Astrocyte of the cerebellum (primary cell): ENCODE results near the gene ZNF594.
"Not testable (repeated sequence)": the region's sequence is repeated elsewhere in the genome, so short reads cannot be mapped to it uniquely, and the experiment has no call there.

ENCODE experiments used
- DNase-seq: peaks from one replicate; pipeline ENCODE4 v3.0.0-alpha.2; 2011; ENCODE audit warnings: low read depth
- H3K4me3 ChIP-seq: 2 replicates; pipeline ENCODE4 v1.5.1; 2011; ENCODE audit warnings: mild to moderate bottlenecking, low read depth, low read length, moderate library complexity
- in situ Hi-C: cut with HindIII; loops from 2 replicates; pipeline ENCODE4 v1.10.0; 2017; ENCODE audit warnings: low sequenced_read_pairs
- TF ChIP-seq, protein P1 (sequence below): IDR thresholded peaks from 2 replicates; pipeline ENCODE4 v1.5.1; 2012; ENCODE audit warnings: low read length, low read depth, moderate library complexity, mild to moderate bottlenecking; ENCODE audit errors: missing control alignments

The ZNF594 gene

DNA sequence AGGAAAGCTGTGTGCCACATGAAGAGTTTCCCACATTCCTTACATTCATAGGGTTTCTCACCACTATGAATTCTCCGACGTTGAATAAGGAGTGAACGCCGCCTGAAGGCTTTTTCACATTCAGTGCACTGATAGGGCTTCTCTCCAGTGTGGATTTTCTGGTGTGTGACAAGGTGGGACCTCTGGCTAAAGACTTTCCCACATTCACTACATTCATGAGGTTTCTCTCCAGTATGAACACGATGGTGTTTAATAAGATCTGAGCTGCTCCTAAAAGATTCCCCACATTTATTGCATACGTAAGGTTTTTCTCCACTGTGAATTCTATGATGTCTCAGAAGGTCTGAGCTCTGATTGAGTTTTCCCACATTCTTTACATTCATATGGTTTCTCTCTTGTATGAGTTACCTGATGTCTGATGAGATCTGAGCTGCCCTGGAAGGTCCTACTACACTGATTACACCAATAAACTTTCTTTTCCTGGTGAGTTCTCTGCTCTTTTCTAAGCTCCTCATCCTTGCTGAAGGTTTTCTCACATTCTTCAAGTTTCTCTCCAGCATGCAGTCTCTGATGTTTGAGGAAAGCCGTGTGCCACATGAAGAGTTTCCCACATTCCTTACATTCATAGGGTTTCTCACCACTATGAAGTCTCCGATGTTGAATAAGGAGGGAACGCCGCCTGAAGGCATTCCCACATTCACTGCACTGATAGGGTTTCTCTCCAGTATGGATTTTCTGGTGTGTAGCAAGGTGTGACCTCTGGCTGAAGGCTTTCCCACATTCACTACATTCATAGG lies 10.0 kb downstream of the ZNF594 start:
- no peak overlapping the region for H3K4me3 ChIP-seq
- no peak for DNase-seq
- TF ChIP-seq, protein P1, sequence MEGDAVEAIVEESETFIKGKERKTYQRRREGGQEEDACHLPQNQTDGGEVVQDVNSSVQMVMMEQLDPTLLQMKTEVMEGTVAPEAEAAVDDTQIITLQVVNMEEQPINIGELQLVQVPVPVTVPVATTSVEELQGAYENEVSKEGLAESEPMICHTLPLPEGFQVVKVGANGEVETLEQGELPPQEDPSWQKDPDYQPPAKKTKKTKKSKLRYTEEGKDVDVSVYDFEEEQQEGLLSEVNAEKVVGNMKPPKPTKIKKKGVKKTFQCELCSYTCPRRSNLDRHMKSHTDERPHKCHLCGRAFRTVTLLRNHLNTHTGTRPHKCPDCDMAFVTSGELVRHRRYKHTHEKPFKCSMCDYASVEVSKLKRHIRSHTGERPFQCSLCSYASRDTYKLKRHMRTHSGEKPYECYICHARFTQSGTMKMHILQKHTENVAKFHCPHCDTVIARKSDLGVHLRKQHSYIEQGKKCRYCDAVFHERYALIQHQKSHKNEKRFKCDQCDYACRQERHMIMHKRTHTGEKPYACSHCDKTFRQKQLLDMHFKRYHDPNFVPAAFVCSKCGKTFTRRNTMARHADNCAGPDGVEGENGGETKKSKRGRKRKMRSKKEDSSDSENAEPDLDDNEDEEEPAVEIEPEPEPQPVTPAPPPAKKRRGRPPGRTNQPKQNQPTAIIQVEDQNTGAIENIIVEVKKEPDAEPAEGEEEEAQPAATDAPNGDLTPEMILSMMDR = no peak
- in situ Hi-C loops = no loop called here

DNA sequence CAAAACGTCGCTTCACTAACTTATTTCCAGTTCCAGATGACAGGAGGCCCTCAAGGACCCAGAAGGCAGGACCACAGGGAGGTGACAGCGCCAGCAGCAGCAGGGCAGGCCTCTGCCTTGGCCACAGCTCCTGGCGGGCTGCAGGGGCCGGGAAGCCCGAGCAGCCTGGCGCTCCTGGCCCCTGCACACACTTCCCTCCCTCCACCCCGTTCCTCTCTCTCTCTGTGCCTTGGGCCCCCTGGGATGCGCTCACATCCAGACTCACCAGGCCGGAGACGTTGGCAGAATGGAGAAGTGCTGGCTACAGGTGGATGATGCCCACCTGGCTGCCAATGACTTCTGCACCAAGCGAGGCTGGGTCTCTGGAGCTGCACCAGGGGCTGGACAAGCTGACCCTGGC lies 12.7 kb downstream of the ZNF594 start:
- TF ChIP-seq, protein P1 = no peak
- H3K4me3 ChIP-seq = no peak overlapping the region
- DNase-seq = no peak
- in situ Hi-C loops = no loop called here

GRCh38 chr17:5175027-5175426 lies 16.6 kb downstream of the ZNF594 start:
- H3K4me3 ChIP-seq, in situ Hi-C loops, DNase-seq: not testable (repeated sequence)

- DNase-seq, H3K4me3 ChIP-seq, in situ Hi-C loops: not testable (repeated sequence)
Measured at GRCh38 chr17:5165791-5166564, 25.7 kb downstream of the ZNF594 start.

GRCh38 chr17:5164436-5164835 lies 27.2 kb downstream of the ZNF594 start:
- no peak overlapping the region for H3K4me3 ChIP-seq
- in situ Hi-C loops = no loop called here
- DNase-seq = no peak
- TF ChIP-seq, protein P1 = no peak

GRCh38 chr17:5161793-5162192 lies 29.9 kb downstream of the ZNF594 start:
- H3K4me3 ChIP-seq, in situ Hi-C loops, DNase-seq: not testable (repeated sequence)

DNA sequence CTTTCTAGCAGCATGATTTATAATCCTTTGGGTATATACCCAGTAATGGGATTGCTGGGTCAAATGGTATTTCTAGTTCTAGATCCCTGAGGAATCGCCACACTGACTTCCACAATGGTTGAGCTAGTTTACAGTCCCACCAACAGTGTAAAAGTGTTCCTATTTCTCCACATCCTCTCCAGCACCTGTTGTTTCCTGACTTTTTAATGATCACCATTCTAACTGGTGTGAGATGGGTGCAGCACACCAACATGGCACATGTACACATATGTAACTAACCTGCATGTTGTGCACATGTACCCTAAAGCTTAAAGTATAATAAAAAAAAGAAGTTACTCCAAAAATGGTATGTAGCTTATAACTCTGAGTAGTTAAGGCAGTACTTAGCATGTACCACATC lies 31.0 kb downstream of the ZNF594 start:
- DNase-seq, H3K4me3 ChIP-seq, in situ Hi-C loops: not testable (repeated sequence)

- in situ Hi-C loops, H3K4me3 ChIP-seq, DNase-seq: not testable (repeated sequence)
Measured at GRCh38 chr17:5146122-5146521, 45.5 kb downstream of the ZNF594 start.

GRCh38 chr17:5142877-5143276 lies 48.8 kb downstream of the ZNF594 start:
- DNase-seq, H3K4me3 ChIP-seq, in situ Hi-C loops: not testable (repeated sequence)

GRCh38 chr17:5139458-5139732 lies 52.3 kb downstream of the ZNF594 start:
- in situ Hi-C loops = no loop called here
- TF ChIP-seq, protein P1 = no peak
- no peak for DNase-seq
- no peak overlapping the region for H3K4me3 ChIP-seq
